Measurements from ENCODE around the gene SPP1.

DNA sequence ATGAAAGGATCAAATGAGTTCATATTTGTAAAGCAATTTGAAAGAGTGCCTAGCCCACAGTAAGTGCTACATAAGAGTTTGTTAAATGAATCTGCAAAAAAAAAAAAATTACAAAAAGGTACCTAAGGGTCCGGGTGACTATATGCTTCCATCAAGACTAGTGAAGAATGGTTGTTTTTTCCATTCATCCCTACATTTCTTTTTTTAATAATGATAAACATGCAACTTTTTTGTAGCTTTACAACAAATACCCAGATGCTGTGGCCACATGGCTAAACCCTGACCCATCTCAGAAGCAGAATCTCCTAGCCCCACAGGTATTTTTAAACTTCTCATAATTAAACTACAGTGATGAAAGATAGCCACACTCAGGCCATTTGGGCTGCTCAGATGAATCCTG is 4.3 kb downstream of the SPP1 start:
- TF ChIP-seq, protein P1, sequence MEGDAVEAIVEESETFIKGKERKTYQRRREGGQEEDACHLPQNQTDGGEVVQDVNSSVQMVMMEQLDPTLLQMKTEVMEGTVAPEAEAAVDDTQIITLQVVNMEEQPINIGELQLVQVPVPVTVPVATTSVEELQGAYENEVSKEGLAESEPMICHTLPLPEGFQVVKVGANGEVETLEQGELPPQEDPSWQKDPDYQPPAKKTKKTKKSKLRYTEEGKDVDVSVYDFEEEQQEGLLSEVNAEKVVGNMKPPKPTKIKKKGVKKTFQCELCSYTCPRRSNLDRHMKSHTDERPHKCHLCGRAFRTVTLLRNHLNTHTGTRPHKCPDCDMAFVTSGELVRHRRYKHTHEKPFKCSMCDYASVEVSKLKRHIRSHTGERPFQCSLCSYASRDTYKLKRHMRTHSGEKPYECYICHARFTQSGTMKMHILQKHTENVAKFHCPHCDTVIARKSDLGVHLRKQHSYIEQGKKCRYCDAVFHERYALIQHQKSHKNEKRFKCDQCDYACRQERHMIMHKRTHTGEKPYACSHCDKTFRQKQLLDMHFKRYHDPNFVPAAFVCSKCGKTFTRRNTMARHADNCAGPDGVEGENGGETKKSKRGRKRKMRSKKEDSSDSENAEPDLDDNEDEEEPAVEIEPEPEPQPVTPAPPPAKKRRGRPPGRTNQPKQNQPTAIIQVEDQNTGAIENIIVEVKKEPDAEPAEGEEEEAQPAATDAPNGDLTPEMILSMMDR (conservative IDR thresholded peaks at IDR 0.05), result no peak
- no peak for TF ChIP-seq ZFX (IDR thresholded peaks at IDR 0.05)

All from C4-2B (cell line).